Caco-2 (cell line): Measurements from ENCODE around the gene BSPRY. TPM values are rescaled to one million over a fixed set of nuclear protein-coding genes. Genes with fewer than 3 reads are reported as not detected.

Experiments
- BruUV-seq: library from RNA; stranded (reverse); fragments of 400-500 nt; replicated peaks from 2 replicates; lab custom pipeline; 2021; lab: Mats Ljungman, UMichigan
- CTCF ChIA-PET: fragments of 300-600 bp; sonication (Branson Sonifier 250); formaldehyde crosslinking; loops from one replicate; lab custom pipeline; 2022; ENCODE audit warnings: antibody characterized with exemption; lab: Charles Lee
- POLR2A ChIA-PET: fragments of 300-600 bp; sonication (Branson Sonifier 250); formaldehyde crosslinking; loops from one replicate; lab custom pipeline; 2022; ENCODE audit warnings: antibody characterized with exemption; lab: Charles Lee
- DNase-seq, 2 experiments: peaks; one replicate each; pipeline versions ENCODE4 v3.0.0 to v3.0.0-alpha.2; 2020 to 2022
- H3K27me3 ChIP-seq: replicated peaks from 2 replicates; pipeline ENCODE4 v1.6.0; 2011; ENCODE audit warnings: low read length; ENCODE audit not compliant: control insufficient read depth, insufficient read depth
- H3K36me3 ChIP-seq: 2 replicates; pipeline ENCODE4 v1.5.1; 2011; ENCODE audit warnings: low read length; ENCODE audit not compliant: control insufficient read depth, insufficient read depth
- H3K4me1 ChIP-seq: fragments of 250-450 bp; sonication (Bioruptor Pico); 2 replicates; pipeline ENCODE4 v1.5.1; 2020; ENCODE audit warnings: mild to moderate bottlenecking
- H3K4me3 ChIP-seq: 2 replicates; pipeline ENCODE4 v1.5.1; 2011; ENCODE audit warnings: low read depth, mild to moderate bottlenecking, control low read depth, low read length
- H3K9me3 ChIP-seq: fragments of 250-450 bp; sonication (Bioruptor Pico); 2 replicates; pipeline ENCODE4 v1.5.1; 2020; ENCODE audit warnings: mild to moderate bottlenecking, moderate library complexity
- H3K27ac Mint-ChIP-seq: one replicate; pipeline ENCODE4 v1.8.0; 2022; ENCODE audit warnings: mixed read lengths; ENCODE audit not compliant: unreplicated experiment
- H3K27me3 Mint-ChIP-seq: one replicate; pipeline ENCODE4 v1.8.0; 2022; ENCODE audit warnings: mixed read lengths; ENCODE audit not compliant: insufficient read depth, unreplicated experiment
- H3K36me3 Mint-ChIP-seq: one replicate; pipeline ENCODE4 v1.8.0; 2022; ENCODE audit warnings: mild to moderate bottlenecking, mixed read lengths; ENCODE audit not compliant: insufficient read depth, unreplicated experiment
- H3K4me1 Mint-ChIP-seq: one replicate; pipeline ENCODE4 v1.8.0; 2022; ENCODE audit warnings: low read depth, mixed read lengths; ENCODE audit not compliant: unreplicated experiment
- H3K4me3 Mint-ChIP-seq: one replicate; pipeline ENCODE4 v1.8.0; 2022; ENCODE audit warnings: mild to moderate bottlenecking, moderate library complexity, mixed read lengths; ENCODE audit not compliant: unreplicated experiment
- H3K9me3 Mint-ChIP-seq: one replicate; pipeline ENCODE4 v1.8.0; 2022; ENCODE audit warnings: mixed read lengths; ENCODE audit not compliant: unreplicated experiment
- intact Hi-C: fragments of 100-400 bp; cut with micrococcal nuclease; formaldehyde crosslinking; loops from one replicate; pipeline ENCODE4 v1.10.0; 2022; ENCODE audit not compliant: unreplicated experiment
- total RNA-seq: library from RNA; stranded (reverse); gene quantifications from 2 replicates; pipeline ENCODE4 v1.2.3, GENCODE V29; 2022
- TF ChIP-seq, protein P1 (sequence below), 2 experiments: fragments of 200-600 bp in 1 of 2; IDR thresholded peaks; 1 replicate in 1 of 2; 2 replicates in 1 of 2; pipeline versions ENCODE4 v1.5.1 to v1.8.0; 2011 to 2022; ENCODE audit warnings: antibody characterized with exemption in 1 of 2, control low read depth in 1 of 2, inconsistent platforms in 1 of 2, low read depth in 1 of 2, low read length in 1 of 2, mild to moderate bottlenecking in 1 of 2, moderate library complexity in 1 of 2; ENCODE audit not compliant: insufficient read depth in 1 of 2, severe bottlenecking in 1 of 2, unreplicated experiment in 1 of 2

The BSPRY gene
- total RNA-seq, 1 experiment from 2014 or later, result 14.7 TPM

DNA sequence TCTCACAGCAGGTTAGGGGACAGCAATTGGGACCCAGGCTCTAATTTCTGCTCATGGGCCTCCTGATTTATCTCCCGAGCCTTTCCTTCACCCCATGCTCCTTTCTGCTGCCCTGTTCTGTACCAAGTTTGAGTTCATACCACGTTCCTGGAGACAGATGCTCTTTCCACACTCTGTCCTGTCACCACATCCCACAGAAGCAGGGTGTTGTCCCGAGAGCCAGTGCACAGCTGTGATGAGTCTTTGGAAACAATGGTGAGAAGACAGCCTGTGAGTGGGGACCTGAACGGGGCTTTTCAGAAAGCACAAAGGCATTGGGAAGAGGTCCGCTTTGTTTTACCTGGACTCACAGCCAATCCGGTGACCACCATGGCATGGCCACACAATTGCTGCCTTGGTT, 26.7 kb upstream of the BSPRY start:
- no peaks in the 10 kb centered on the region for H3K36me3 Mint-ChIP-seq
- intact Hi-C loops, result no loop called here
- ChIA-PET CTCF (no interaction called here), POLR2A (no interaction called here)
- H3K4me3 Mint-ChIP-seq, result no peak overlapping the region
- H3K36me3 ChIP-seq, result no peaks in the 10 kb centered on the region
- H3K27me3 ChIP-seq, result no peaks in the 10 kb centered on the region
- no peaks in the 10 kb centered on the region for H3K9me3 ChIP-seq
- H3K27ac Mint-ChIP-seq, result no peak overlapping the region
- TF ChIP-seq, protein P1, sequence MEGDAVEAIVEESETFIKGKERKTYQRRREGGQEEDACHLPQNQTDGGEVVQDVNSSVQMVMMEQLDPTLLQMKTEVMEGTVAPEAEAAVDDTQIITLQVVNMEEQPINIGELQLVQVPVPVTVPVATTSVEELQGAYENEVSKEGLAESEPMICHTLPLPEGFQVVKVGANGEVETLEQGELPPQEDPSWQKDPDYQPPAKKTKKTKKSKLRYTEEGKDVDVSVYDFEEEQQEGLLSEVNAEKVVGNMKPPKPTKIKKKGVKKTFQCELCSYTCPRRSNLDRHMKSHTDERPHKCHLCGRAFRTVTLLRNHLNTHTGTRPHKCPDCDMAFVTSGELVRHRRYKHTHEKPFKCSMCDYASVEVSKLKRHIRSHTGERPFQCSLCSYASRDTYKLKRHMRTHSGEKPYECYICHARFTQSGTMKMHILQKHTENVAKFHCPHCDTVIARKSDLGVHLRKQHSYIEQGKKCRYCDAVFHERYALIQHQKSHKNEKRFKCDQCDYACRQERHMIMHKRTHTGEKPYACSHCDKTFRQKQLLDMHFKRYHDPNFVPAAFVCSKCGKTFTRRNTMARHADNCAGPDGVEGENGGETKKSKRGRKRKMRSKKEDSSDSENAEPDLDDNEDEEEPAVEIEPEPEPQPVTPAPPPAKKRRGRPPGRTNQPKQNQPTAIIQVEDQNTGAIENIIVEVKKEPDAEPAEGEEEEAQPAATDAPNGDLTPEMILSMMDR (IDR thresholded peaks at IDR 0.05; ENCODE audit: insufficient read depth in 1 of 2, low read depth in 1 of 2, low read length in 1 of 2, severe bottlenecking in 1 of 2, unreplicated experiment in 1 of 2), result no peak
- no TSS peak for BruUV-seq
- DNase-seq, result no peak
- no peaks in the 10 kb centered on the region for H3K4me1 Mint-ChIP-seq
- H3K9me3 Mint-ChIP-seq, result no peaks in the 10 kb centered on the region
- H3K4me3 ChIP-seq, result no peak overlapping the region
- no peaks in the 10 kb centered on the region for H3K4me1 ChIP-seq
- H3K27me3 Mint-ChIP-seq, result no peaks in the 10 kb centered on the region

DNA sequence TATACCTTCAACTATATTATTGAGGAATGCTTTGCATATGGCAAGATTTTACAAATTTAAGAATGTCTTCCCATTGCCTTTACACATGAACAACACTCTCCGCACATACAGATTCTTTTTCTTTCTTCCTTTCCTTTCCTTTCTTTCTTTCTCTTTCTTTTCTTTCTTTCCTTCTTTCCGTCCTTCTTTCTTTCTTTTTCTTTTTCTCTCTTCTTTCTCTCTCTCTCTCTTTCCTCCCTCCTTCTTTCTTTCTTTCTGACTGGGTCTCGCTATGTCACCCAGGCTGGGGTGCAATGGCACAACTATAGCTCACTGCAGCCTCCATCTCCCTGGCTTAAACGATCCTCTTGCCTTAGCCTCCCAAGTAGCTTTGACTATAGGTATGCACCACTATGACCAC, 23.1 kb upstream of the BSPRY start:
- H3K4me1 Mint-ChIP-seq, result no peaks in the 10 kb centered on the region
- intact Hi-C loops, result no loop called here
- POLR2A ChIA-PET, result no interaction called here
- DNase-seq, result no peak
- H3K9me3 Mint-ChIP-seq, result no peaks in the 10 kb centered on the region
- Histone ChIP-seq H3K9me3 (no peaks in the 10 kb centered on the region), H3K4me1 (no peaks in the 10 kb centered on the region), H3K36me3 (no peaks in the 10 kb centered on the region), H3K4me3 (no peak overlapping the region), H3K27me3 (no peaks in the 10 kb centered on the region)
- H3K27ac Mint-ChIP-seq, result no peak overlapping the region
- no peaks in the 10 kb centered on the region for H3K27me3 Mint-ChIP-seq
- TF ChIP-seq, protein P1 (IDR thresholded peaks at IDR 0.05; ENCODE audit: insufficient read depth in 1 of 2, low read depth in 1 of 2, low read length in 1 of 2, severe bottlenecking in 1 of 2, unreplicated experiment in 1 of 2), result no peak
- BruUV-seq, result no TSS peak
- H3K4me3 Mint-ChIP-seq, result no peak overlapping the region
- CTCF ChIA-PET, result no interaction called here
- H3K36me3 Mint-ChIP-seq, result no peaks in the 10 kb centered on the region

DNA sequence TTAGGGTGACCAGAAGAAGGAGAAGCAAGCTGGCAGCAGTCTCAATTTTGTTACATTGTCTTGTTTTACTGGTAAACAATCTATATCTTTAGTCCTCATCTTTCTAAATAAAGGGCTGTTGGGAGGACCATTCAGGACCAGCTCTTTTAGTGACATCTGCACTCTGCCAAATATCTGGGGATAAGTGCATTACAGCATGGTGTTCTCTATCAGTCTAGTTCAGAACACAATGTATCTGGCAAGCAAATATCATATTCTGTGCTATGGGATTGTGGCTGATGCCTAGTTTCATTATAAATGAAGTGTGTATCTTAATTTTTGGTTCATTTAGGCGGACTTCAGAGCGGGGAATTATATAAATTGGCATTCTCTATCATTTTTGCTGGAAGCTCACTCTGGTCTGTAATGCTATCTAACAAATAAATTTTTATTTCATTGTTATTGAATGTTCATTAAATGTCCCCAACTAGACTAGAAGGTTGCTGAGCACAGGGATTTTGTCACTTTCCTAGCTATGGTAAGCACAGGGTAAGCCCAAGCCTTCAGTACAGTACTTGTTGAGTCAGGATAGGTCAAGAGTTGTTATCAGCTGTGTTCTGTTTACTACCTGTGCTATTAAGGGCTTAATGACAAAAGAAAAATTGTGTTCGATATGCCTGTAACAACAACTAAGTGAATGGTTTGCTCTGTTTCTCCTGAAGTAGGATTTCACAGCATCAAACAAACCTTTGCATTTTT, 21.1 kb upstream of the BSPRY start:
- Mint-ChIP-seq H3K4me3 (no peak overlapping the region), H3K4me1 (no peaks in the 10 kb centered on the region), H3K27me3 (no peaks in the 10 kb centered on the region), H3K9me3 (no peaks in the 10 kb centered on the region), H3K27ac (no peak overlapping the region), H3K36me3 (no peaks in the 10 kb centered on the region)
- ChIA-PET POLR2A (no interaction called here), CTCF (interaction anchor here (1.0 kb wide), 1 partner anchor 12 kb away, joined by 3 read pairs; the partner anchor contains the start of gene WDR31)
- TF ChIP-seq, protein P1 (IDR thresholded peaks at IDR 0.05; ENCODE audit: insufficient read depth in 1 of 2, low read depth in 1 of 2, low read length in 1 of 2, severe bottlenecking in 1 of 2, unreplicated experiment in 1 of 2), result no peak
- no peak for DNase-seq
- H3K36me3 ChIP-seq, result no peaks in the 10 kb centered on the region
- no peaks in the 10 kb centered on the region for H3K27me3 ChIP-seq
- H3K9me3 ChIP-seq, result no peaks in the 10 kb centered on the region
- intact Hi-C loops, result no loop called here
- no peak overlapping the region for H3K4me3 ChIP-seq
- BruUV-seq, result no TSS peak
- no peaks in the 10 kb centered on the region for H3K4me1 ChIP-seq
